ENCODE results near the gene EGFL8. TPM values are rescaled to one million over a fixed set of nuclear protein-coding genes. Genes with fewer than 3 reads are reported as not detected.
A peak's percentile ranks its signal among the peaks of the same experiment; 100 is the strongest.

The EGFL8 gene
- total and polyA plus RNA-seq, 4 donors, result 1.8 to 8.2 (median 1.9) TPM

- no peak for TF ChIP-seq YY1 (IDR thresholded peaks at IDR 0.05)
- no peak for TF ChIP-seq ZBTB33 (IDR thresholded peaks at IDR 0.05)
- H3K4me3 ChIP-seq (ENCODE audit: low read depth in 1 of 3, low read length in 3 of 3), result no peak overlapping the region
- no peak for DNase-seq (ENCODE audit: low spot score)
- no peak overlapping the region for H3K27ac ChIP-seq (ENCODE audit: low read depth in 1 of 2, low read length in 2 of 2)
- WGBS, result 93% methylated on average over 15 of the region's 15 CpGs
- H3K9me3 ChIP-seq (ENCODE audit: control insufficient read depth in 4 of 4, low read length in 3 of 4), result no peaks in the 10 kb centered on the region
- H3K4me1 ChIP-seq (ENCODE audit: control insufficient read depth in 4 of 4, insufficient read depth in 4 of 4, low read length in 3 of 4), result peaks cover 0 to 28% (median 26%) of the 10 kb centered on the region in 4 donors
- no peak overlapping the region for H3K9ac ChIP-seq (ENCODE audit: low read depth in 1 of 2, low read length in 2 of 2)
- no peaks in the 10 kb centered on the region for H3K27me3 ChIP-seq (ENCODE audit: control insufficient read depth in 4 of 4, insufficient read depth in 4 of 4, low read length in 3 of 4)
- peaks cover 0 to 22% (median 10%) of the 10 kb centered on the region in 4 donors for H3K36me3 ChIP-seq (ENCODE audit: control insufficient read depth in 4 of 4, insufficient read depth in 3 of 4, low read depth in 1 of 4, low read length in 3 of 4)
Observed at GRCh38 chr6:32181148-32181702, 16.8 kb downstream of the EGFL8 start.

- H3K27ac ChIP-seq (ENCODE audit: low read depth in 1 of 2, low read length in 2 of 2), result no peak overlapping the region
- H3K9ac ChIP-seq (ENCODE audit: low read depth in 1 of 2, low read length in 2 of 2), result no peak overlapping the region
- H3K27me3 ChIP-seq (ENCODE audit: control insufficient read depth in 4 of 4, insufficient read depth in 4 of 4, low read length in 3 of 4), result no peaks in the 10 kb centered on the region
- H3K36me3 ChIP-seq (ENCODE audit: control insufficient read depth in 4 of 4, insufficient read depth in 3 of 4, low read depth in 1 of 4, low read length in 3 of 4), result peaks cover 0 to 29% (median 13%) of the 10 kb centered on the region in 4 donors
- WGBS, result 87% methylated on average over 10 of the region's 10 CpGs
- no peak for TF ChIP-seq ZBTB33 (IDR thresholded peaks at IDR 0.05)
- TF ChIP-seq FOXA1 (IDR thresholded peaks at IDR 0.05), result no peak
- H3K4me1 ChIP-seq (ENCODE audit: control insufficient read depth in 4 of 4, insufficient read depth in 4 of 4, low read length in 3 of 4), result peaks cover 0 to 20% (median 18%) of the 10 kb centered on the region in 4 donors
- H3K9me3 ChIP-seq (ENCODE audit: control insufficient read depth in 4 of 4, low read length in 3 of 4), result no peaks in the 10 kb centered on the region
- peak; percentile 74 for DNase-seq (ENCODE audit: low spot score)
- no peak overlapping the region for H3K4me3 ChIP-seq (ENCODE audit: low read depth in 1 of 3, low read length in 3 of 3)
Observed at GRCh38 chr6:32181915-32182529, 17.6 kb downstream of the EGFL8 start.

DNA sequence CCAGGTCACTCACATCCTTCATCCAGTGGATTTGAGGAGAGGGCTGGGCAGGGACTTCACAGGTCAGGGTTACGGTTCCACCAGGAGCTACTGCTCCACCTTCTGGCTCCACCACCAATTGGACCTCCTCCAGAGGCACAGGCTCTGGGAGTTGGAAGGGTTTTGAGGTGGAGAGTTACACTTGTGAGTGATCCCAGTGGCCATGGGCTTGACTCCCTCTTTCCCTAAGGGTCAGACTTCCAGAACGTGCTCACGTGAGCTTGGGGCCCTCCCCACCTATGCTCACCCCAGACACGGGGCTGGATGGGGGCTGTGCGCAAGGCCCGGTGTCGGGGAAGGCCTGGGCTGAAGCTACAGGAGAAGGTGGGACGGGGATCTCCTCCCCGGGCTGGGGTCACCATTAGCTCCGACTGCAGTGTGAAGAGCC is 18.2 kb downstream of the EGFL8 start:
- Histone ChIP-seq H3K4me1 (ENCODE audit: control insufficient read depth in 4 of 4, insufficient read depth in 4 of 4, low read length in 3 of 4) (peaks cover 0 to 15% (median 14%) of the 10 kb centered on the region in 4 donors), H3K4me3 (ENCODE audit: low read depth in 1 of 3, low read length in 3 of 3) (no peak overlapping the region), H3K27ac (ENCODE audit: low read depth in 1 of 2, low read length in 2 of 2) (no peak overlapping the region), H3K36me3 (ENCODE audit: control insufficient read depth in 4 of 4, insufficient read depth in 3 of 4, low read depth in 1 of 4, low read length in 3 of 4) (peaks cover 0 to 33% (median 17%) of the 10 kb centered on the region in 4 donors), H3K27me3 (ENCODE audit: control insufficient read depth in 4 of 4, insufficient read depth in 4 of 4, low read length in 3 of 4) (no peaks in the 10 kb centered on the region), H3K9ac (ENCODE audit: low read depth in 1 of 2, low read length in 2 of 2) (no peak overlapping the region), H3K9me3 (ENCODE audit: control insufficient read depth in 4 of 4, low read length in 3 of 4) (no peaks in the 10 kb centered on the region)
- 93% methylated on average over 10 of the region's 10 CpGs for WGBS
- TF ChIP-seq, protein P1, sequence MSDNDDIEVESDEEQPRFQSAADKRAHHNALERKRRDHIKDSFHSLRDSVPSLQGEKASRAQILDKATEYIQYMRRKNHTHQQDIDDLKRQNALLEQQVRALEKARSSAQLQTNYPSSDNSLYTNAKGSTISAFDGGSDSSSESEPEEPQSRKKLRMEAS (IDR thresholded peaks at IDR 0.05), result no peak
- TF ChIP-seq EGR1 (IDR thresholded peaks at IDR 0.05; ENCODE audit: low read depth in 2 of 2), result no peak
- peak; percentile 52 for DNase-seq (ENCODE audit: low spot score)

DNA sequence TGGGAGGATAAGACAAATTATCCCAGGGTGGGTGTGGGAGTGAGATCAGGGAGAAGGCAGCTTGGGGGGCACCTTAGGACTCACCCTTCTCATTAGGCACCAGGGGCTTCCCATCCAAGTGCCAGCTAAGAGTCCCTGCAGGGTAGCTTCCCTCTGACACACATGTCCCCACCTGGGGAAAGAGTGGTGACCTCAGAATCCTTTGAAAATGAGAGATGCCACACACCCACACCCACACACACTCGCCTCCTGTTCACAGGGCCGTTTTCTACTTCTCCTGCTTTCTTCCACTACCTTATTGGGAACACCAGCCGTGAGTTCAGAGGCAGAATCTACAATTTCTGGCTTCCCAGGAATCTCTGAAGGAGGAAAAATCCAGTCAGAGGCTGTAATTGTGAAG is 18.6 kb downstream of the EGFL8 start:
- Histone ChIP-seq H3K9me3 (ENCODE audit: control insufficient read depth in 4 of 4, low read length in 3 of 4) (no peaks in the 10 kb centered on the region), H3K4me3 (ENCODE audit: low read depth in 1 of 3, low read length in 3 of 3) (no peak overlapping the region), H3K4me1 (ENCODE audit: control insufficient read depth in 4 of 4, insufficient read depth in 4 of 4, low read length in 3 of 4) (peaks cover 0 to 18% (median 15%) of the 10 kb centered on the region in 4 donors), H3K9ac (ENCODE audit: low read depth in 1 of 2, low read length in 2 of 2) (no peak overlapping the region), H3K27me3 (ENCODE audit: control insufficient read depth in 4 of 4, insufficient read depth in 4 of 4, low read length in 3 of 4) (no peaks in the 10 kb centered on the region), H3K36me3 (ENCODE audit: control insufficient read depth in 4 of 4, insufficient read depth in 3 of 4, low read depth in 1 of 4, low read length in 3 of 4) (peaks cover 0 to 35% (median 19%) of the 10 kb centered on the region in 4 donors), H3K27ac (ENCODE audit: low read depth in 1 of 2, low read length in 2 of 2) (peak overlapping the region in 1 of 2 donors; percentile 25)
- DNase-seq (ENCODE audit: low spot score), result no peak
- 88% methylated on average over 3 of the region's 3 CpGs for WGBS
- TF ChIP-seq, protein P2, sequence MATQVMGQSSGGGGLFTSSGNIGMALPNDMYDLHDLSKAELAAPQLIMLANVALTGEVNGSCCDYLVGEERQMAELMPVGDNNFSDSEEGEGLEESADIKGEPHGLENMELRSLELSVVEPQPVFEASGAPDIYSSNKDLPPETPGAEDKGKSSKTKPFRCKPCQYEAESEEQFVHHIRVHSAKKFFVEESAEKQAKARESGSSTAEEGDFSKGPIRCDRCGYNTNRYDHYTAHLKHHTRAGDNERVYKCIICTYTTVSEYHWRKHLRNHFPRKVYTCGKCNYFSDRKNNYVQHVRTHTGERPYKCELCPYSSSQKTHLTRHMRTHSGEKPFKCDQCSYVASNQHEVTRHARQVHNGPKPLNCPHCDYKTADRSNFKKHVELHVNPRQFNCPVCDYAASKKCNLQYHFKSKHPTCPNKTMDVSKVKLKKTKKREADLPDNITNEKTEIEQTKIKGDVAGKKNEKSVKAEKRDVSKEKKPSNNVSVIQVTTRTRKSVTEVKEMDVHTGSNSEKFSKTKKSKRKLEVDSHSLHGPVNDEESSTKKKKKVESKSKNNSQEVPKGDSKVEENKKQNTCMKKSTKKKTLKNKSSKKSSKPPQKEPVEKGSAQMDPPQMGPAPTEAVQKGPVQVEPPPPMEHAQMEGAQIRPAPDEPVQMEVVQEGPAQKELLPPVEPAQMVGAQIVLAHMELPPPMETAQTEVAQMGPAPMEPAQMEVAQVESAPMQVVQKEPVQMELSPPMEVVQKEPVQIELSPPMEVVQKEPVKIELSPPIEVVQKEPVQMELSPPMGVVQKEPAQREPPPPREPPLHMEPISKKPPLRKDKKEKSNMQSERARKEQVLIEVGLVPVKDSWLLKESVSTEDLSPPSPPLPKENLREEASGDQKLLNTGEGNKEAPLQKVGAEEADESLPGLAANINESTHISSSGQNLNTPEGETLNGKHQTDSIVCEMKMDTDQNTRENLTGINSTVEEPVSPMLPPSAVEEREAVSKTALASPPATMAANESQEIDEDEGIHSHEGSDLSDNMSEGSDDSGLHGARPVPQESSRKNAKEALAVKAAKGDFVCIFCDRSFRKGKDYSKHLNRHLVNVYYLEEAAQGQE (IDR thresholded peaks at IDR 0.05), result no peak
- TF ChIP-seq EGR1 (IDR thresholded peaks at IDR 0.05; ENCODE audit: low read depth in 2 of 2) (no peak), TAF1 (conservative IDR thresholded peaks at IDR 0.05) (no peak), JUND (IDR thresholded peaks at IDR 0.05) (no peak), GABPA (IDR thresholded peaks at IDR 0.05 in 1 of 2, conservative IDR thresholded peaks at IDR 0.05 in 1 of 2) (no peak), ATF3 (IDR thresholded peaks at IDR 0.05) (no peak)
